Naive B cell (primary cell): ENCODE data around the gene PIP5K1C. TPM values are rescaled to one million over a fixed set of nuclear protein-coding genes. Genes with fewer than 3 reads are reported as not detected.

Source experiments
- ATAC-seq, 2 donors: fragments of 150-1000 bp; cut with Tn5 transposase; 2 replicates each; pipeline ENCODE4 v1.10.0; 2021; ENCODE audit warnings: low read depth in 2 of 2, mild to moderate bottlenecking in 2 of 2, moderate library complexity in 2 of 2
- DNase-seq: peaks from one replicate; pipeline ENCODE4 v3.0.0; 2022
- H3K27ac Mint-ChIP-seq, 6 donors: one replicate each; pipeline ENCODE4 v1.8.0; 2020 to 2022; ENCODE audit warnings: mild to moderate bottlenecking in 6 of 6, mixed read lengths in 6 of 6, moderate library complexity in 5 of 6, inconsistent platforms in 2 of 6
- H3K27me3 Mint-ChIP-seq, 3 donors: one replicate each; pipeline ENCODE4 v1.8.0; 2021 to 2022; ENCODE audit warnings: mixed read lengths in 3 of 3, mild to moderate bottlenecking in 1 of 3
- H3K36me3 Mint-ChIP-seq, 2 donors: one replicate each; pipeline ENCODE4 v1.8.0; 2020 to 2022; ENCODE audit warnings: mixed read lengths in 2 of 2, inconsistent platforms in 1 of 2, mild to moderate bottlenecking in 1 of 2
- H3K4me1 Mint-ChIP-seq, 3 donors: one replicate each; pipeline ENCODE4 v1.8.0; 2020 to 2022; ENCODE audit warnings: mixed read lengths in 3 of 3, inconsistent platforms in 1 of 3, mild to moderate bottlenecking in 1 of 3, moderate library complexity in 1 of 3
- H3K4me3 Mint-ChIP-seq, 8 donors: one replicate each; pipeline ENCODE4 v1.8.0; 2020 to 2022; ENCODE audit warnings: mild to moderate bottlenecking in 8 of 8, mixed read lengths in 8 of 8, moderate library complexity in 8 of 8, inconsistent platforms in 2 of 8
- H3K9me3 Mint-ChIP-seq, 7 donors: one replicate each; pipeline ENCODE4 v1.8.0; 2020 to 2022; ENCODE audit warnings: mixed read lengths in 7 of 7, mild to moderate bottlenecking in 5 of 7, inconsistent platforms in 2 of 7, moderate library complexity in 1 of 7
- polyA plus RNA-seq, 6 donors: library from polyadenylated mRNA; unstranded; fragments of 300-500 nt; fragmentation: Illumina TruSeq; gene quantifications; one replicate each; pipeline ENCODE4 v1.2.3, GENCODE V29; 2021; ENCODE audit warnings: low read depth in 6 of 6

The PIP5K1C gene, protein sequence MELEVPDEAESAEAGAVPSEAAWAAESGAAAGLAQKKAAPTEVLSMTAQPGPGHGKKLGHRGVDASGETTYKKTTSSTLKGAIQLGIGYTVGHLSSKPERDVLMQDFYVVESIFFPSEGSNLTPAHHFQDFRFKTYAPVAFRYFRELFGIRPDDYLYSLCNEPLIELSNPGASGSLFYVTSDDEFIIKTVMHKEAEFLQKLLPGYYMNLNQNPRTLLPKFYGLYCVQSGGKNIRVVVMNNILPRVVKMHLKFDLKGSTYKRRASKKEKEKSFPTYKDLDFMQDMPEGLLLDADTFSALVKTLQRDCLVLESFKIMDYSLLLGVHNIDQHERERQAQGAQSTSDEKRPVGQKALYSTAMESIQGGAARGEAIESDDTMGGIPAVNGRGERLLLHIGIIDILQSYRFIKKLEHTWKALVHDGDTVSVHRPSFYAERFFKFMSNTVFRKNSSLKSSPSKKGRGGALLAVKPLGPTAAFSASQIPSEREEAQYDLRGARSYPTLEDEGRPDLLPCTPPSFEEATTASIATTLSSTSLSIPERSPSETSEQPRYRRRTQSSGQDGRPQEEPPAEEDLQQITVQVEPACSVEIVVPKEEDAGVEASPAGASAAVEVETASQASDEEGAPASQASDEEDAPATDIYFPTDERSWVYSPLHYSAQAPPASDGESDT
- 10 to 100 TPM in 1 of 6 donors, 1 to 10 TPM in 4, under 1 TPM in 1; 0.41 to 13.4 (median 4.9) TPM for polyA plus RNA-seq

DNA sequence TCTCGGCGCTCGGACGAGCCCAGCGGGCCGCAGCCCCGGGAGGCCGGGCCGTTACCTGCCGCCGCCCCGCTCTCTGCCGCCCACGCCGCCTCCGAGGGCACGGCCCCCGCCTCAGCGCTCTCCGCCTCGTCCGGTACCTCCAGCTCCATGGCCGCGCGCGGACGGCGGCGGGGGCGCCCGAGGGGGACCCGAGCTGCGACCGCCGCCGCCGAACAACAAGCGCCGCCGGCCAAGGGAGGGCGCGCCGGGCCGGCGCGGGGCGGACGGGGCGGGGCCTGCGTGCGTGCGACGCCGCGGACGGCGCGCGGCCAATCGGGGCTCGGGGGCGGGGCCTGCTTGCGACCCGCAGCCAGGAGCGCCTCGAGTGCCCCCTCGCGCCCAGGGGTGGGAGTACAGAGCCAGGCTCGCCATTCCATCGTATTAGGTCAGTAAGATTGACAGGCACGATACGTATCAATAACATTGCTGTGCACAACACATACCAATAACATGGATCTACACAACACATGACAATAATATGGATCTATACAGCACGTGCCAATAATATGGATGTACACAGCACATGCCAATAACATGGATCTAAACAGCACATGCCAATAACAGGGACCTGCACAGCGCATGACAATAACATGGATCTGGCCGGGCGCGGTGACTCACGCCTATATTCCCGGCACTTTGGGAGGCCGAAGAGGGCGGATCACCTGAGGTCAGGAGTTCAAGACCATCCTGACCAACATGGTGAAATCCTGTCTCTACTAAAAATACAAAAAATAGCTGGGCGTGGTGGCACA lies at the start of gene PIP5K1C:
TSS of gene PIP5K1C (minus strand) at position 227 of the 791 bp plus-strand sequence. CDS start at position 149, 78 bp downstream.
- peak within 1 kb of the TSS; percentile 87 to 96 (median 92) for H3K4me3 Mint-ChIP-seq
- no peaks in the 10 kb centered on the region for H3K27me3 Mint-ChIP-seq
- DNase-seq (peak; percentile 93), ATAC-seq (peak; percentile 88 to 94)
- H3K4me1 Mint-ChIP-seq, result peaks cover 29 to 36% (median 29%) of the 10 kb centered on the region in 3 donors
- H3K27ac Mint-ChIP-seq, result peak within 1 kb of the TSS; percentile 56 to 88 (median 79)
- no peaks in the 10 kb centered on the region for H3K36me3 Mint-ChIP-seq
- no peaks in the 10 kb centered on the region for H3K9me3 Mint-ChIP-seq

DNA sequence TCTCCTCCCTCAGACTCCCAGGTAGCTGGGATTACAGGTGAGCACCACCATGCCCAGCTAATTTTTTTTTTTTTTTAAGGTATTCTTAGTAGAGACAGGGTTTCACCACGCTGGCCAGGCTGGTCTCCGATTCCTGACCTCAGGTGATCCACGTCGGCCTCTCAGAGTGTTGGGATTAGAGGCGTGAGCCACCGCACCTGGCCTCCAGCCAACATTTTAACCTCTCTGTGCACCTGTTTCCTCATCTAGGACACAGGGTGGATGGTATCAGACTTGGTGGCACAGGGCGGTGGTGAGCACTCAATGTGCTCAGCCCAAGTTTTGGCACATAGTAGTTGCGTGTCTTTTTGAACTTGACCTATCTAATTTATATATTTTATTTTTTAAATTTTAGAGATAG lies 48.7 kb upstream of the PIP5K1C start:
- DNase-seq, result no peak

DNA sequence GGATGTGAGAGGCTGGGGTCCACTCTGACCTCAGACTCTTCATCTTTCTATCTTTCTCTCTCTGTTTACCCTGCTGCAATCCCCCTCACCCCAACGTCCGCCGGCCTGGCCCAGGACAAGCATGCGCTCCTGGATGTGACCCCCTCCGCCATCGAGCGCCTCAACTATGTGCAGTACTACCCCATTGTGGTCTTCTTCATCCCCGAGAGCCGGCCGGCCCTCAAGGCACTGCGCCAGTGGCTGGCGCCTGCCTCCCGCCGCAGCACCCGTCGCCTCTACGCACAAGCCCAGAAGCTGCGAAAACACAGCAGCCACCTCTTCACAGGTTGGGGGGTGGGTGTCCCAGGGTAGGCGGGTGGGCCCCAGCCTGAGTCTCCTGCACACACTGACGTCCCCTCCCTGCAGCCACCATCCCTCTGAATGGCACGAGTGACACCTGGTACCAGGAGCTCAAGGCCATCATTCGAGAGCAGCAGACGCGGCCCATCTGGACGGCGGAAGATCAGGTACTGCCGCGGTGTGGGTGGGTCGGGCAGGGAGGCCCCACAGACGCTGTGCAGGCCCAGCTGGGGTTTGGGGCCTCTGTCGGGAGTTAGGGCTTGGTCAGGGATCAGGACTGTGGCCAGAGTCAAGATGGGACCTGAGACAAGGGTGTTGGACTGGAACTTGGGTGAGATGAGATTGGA lies 46.2 kb upstream of the PIP5K1C start:
- DNase-seq, result no peak
- no peak overlapping the region for H3K4me3 Mint-ChIP-seq
- H3K4me1 Mint-ChIP-seq, result no peaks in the 10 kb centered on the region
- peaks cover 0 to 14% of the 10 kb centered on the region in 2 donors for H3K36me3 Mint-ChIP-seq
- peak overlapping the region in 1 of 6 donors; percentile 9 for H3K27ac Mint-ChIP-seq
- H3K9me3 Mint-ChIP-seq, result peaks cover 0 to 2% (median 0%) of the 10 kb centered on the region in 7 donors
- no peaks in the 10 kb centered on the region for H3K27me3 Mint-ChIP-seq
- no peak for ATAC-seq

More for the DNA sequence above, 48.7 kb upstream of the PIP5K1C start:
- no peak for ATAC-seq
- no peak overlapping the region for H3K4me3 Mint-ChIP-seq
- H3K27ac Mint-ChIP-seq, result no peak overlapping the region
- H3K9me3 Mint-ChIP-seq, result no peaks in the 10 kb centered on the region
- H3K27me3 Mint-ChIP-seq, result no peaks in the 10 kb centered on the region
- H3K36me3 Mint-ChIP-seq, result peaks cover 0 to 14% of the 10 kb centered on the region in 2 donors
- no peaks in the 10 kb centered on the region for H3K4me1 Mint-ChIP-seq

DNA sequence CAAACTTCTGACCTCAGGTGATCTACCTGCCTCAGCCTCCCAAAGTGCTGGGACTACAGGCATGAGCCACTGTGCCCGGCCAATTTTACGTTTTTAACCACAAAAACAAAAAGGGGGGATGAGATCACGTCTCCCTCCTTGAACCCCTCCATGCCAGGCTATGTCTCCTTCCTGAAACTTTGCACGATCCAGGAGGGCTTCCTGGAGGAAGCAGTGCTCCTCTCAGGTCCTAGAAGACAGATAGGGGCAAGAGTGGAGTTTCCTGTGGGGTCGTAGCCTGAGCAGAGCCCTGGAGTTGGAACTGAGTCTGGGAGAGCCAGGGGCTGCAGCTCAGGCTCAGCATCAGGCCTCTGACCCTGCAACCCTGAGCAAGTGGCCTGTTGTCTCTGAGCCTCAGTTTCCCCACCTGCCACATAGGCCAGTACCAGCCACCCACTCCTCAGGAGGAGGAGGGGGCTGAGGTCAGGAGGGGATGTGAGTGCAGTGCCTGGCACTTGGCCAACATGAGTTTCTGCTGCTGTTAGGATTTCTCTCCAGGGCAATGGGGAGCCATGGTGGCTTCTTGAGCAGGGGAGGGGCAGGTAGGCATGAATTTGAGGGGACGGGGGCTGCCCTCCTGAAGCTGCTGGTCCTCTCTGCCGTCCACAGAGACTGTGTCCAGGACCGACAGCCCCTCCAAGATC lies 45.2 kb upstream of the PIP5K1C start:
- no peak overlapping the region for H3K4me3 Mint-ChIP-seq
- H3K36me3 Mint-ChIP-seq, result peaks cover 0 to 10% of the 10 kb centered on the region in 2 donors
- no peak overlapping the region for H3K27ac Mint-ChIP-seq
- peaks cover 0 to 2% (median 0%) of the 10 kb centered on the region in 7 donors for H3K9me3 Mint-ChIP-seq
- no peak for DNase-seq
- H3K4me1 Mint-ChIP-seq, result no peaks in the 10 kb centered on the region
- no peaks in the 10 kb centered on the region for H3K27me3 Mint-ChIP-seq
- no peak for ATAC-seq

DNA sequence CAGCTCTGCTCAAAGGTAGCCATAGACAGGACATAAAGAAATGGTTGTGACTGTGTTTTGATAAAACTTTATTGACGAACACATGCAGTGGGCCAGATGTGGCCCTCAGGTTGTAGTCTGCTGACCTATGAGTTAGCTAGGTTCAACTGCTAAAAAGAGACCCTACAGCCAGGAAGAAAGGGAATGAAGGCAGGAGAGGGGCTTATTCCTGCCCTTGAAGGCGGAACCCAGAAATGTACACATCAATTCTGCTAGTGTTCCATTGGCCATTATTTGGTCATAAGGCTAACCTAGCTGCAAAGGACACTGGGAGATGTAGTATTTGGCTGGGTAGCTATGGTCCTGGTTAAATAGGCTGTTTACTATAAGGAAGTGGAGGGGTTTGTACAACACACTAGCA lies 43.2 kb upstream of the PIP5K1C start:
- H3K9me3 Mint-ChIP-seq, result peaks cover 0 to 2% (median 0%) of the 10 kb centered on the region in 7 donors
- ATAC-seq, result no peak
- H3K4me1 Mint-ChIP-seq, result no peaks in the 10 kb centered on the region
- no peak overlapping the region for H3K27ac Mint-ChIP-seq
- peaks cover 0 to 5% (median 0%) of the 10 kb centered on the region in 3 donors for H3K27me3 Mint-ChIP-seq
- no peaks in the 10 kb centered on the region for H3K36me3 Mint-ChIP-seq
- no peak for DNase-seq
- no peak overlapping the region for H3K4me3 Mint-ChIP-seq

DNA sequence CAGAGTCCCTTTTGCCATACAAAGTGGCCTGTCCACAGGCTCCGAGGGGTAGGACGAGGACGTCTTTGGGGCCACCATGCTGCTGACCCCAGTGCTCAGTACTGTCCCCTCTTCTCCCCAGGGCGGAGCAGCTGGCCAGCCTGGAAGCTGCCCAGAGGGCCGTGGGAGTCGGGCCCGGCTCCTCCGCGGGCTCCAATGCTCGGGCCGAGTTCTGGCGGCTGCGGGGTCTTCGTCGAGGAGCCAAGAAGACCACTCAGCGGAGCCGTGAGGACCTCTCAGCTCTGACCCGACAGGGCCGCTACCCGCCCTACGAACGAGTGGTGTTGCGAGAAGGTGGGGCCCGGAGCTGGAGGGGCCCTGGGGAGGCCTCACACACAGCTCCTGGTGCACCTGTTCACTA lies 40.2 kb upstream of the PIP5K1C start:
- DNase-seq (no peak), ATAC-seq (no peak)
- peaks cover 0 to 28% (median 18%) of the 10 kb centered on the region in 3 donors for H3K27me3 Mint-ChIP-seq
- no peak overlapping the region for H3K27ac Mint-ChIP-seq
- H3K36me3 Mint-ChIP-seq, result peaks cover 0 to 7% of the 10 kb centered on the region in 2 donors
- H3K4me1 Mint-ChIP-seq, result peaks cover 0 to 3% (median 0%) of the 10 kb centered on the region in 3 donors
- peaks cover 0 to 2% (median 0%) of the 10 kb centered on the region in 7 donors for H3K9me3 Mint-ChIP-seq
- H3K4me3 Mint-ChIP-seq, result no peak overlapping the region

DNA sequence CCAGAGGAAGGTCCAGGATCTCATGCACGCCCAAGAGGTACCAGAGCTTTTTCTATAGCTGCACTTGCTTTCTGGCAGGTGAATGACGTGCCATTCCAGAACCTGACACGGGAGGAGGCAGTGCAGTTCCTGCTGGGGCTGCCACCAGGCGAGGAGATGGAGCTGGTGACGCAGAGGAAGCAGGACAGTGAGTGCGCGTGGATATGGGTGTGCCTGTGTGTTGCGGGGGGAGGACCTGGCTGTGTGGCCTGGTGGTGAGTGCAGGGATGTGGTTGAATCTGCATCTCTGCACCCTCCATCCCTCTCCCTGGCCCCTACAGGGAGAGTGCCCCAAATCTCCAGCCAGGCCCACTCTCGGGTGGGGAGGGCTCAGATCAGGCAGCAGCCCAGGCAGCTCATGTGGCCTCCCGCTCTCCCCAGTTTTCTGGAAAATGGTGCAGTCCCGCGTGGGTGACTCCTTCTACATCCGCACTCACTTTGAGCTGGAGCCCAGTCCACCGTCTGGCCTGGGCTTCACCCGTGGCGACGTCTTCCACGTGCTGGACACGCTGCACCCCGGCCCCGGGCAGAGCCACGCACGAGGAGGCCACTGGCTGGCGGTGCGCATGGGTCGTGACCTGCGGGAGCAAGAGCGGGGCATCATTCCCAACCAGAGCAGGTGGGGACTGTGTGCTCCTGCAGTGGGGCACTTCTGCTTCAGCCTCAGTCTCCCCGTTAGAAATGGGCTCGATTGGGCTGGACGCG lies 38.4 kb upstream of the PIP5K1C start:
- Mint-ChIP-seq H3K36me3 (peaks cover 0 to 7% of the 10 kb centered on the region in 2 donors), H3K4me3 (no peak overlapping the region), H3K9me3 (peaks cover 0 to 2% (median 0%) of the 10 kb centered on the region in 7 donors), H3K4me1 (peaks cover 0 to 4% (median 0%) of the 10 kb centered on the region in 3 donors), H3K27ac (no peak overlapping the region), H3K27me3 (peaks cover 0 to 28% (median 19%) of the 10 kb centered on the region in 3 donors)
- DNase-seq (no peak), ATAC-seq (no peak)

DNA sequence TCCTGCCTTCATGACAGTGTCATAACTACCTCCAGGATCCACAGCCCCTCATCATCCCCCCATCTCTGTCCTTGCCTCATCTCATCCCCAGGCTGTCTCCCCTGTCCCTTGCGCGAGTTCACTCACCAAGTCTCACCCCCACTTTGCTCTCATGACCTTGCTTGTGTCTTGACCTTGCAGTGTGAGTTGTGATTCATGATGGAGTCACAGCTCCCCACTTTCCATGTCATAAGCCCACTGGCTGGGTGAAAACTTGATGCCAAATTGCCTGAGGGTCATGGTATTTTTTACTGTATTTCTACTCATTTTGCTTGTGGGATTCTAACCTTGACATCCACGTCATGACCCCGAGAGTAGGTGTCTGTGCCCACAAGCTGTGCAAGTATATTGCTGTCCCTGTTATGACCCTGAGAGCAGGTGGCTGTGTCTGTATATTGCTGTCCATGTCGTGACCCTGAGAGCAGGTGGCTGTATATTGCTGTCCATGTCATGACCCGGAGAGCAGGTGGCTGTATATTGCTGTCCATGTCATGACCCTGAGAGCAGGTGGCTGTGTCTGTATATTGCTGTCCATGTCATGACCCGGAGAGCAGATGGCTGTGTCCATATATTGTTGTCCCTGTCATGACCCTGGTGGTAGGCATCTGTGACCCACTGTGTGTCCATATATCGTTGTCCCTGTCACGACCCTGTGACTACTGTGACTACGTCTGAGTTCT lies 37.4 kb upstream of the PIP5K1C start:
- Mint-ChIP-seq H3K27ac (peak overlapping the region in 2 of 6 donors; percentile 24 to 43), H3K4me3 (peak overlapping the region in 2 of 8 donors; percentile 4 to 73), H3K4me1 (peaks cover 0 to 7% (median 0%) of the 10 kb centered on the region in 3 donors), H3K9me3 (peaks cover 0 to 1% (median 0%) of the 10 kb centered on the region in 7 donors), H3K36me3 (peaks cover 0 to 7% of the 10 kb centered on the region in 2 donors), H3K27me3 (peaks cover 0 to 28% (median 19%) of the 10 kb centered on the region in 3 donors)
- ATAC-seq (no peak), DNase-seq (no peak)

DNA sequence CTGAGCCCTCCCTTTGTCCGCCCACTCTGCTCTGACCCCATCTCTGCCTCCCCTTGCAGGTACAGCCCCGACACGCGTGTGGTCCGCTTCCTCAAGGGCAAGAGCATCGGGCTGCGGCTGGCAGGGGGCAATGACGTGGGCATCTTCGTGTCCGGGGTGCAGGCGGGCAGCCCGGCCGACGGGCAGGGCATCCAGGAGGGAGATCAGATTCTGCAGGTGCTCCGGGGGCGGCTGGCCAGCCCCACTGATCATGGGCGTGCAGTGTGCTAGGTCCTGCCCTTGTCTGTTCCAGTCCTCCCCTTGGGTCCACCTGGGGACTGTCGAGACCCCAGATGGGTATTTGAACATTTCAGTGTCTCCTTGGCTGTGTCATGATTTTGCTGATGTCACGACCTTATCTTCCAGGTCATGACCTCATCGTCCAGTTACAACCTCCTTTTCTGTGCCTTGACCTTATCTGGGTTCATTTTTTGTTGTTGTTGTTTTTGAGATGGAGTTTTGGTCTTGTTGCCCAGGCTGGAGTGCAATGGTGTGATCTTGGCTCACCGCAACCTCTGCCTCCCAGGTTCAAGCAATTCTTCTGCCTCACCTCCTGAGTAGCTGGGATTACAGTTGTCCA lies 35.9 kb upstream of the PIP5K1C start:
- Mint-ChIP-seq H3K36me3 (peaks cover 0 to 7% of the 10 kb centered on the region in 2 donors), H3K4me3 (peak overlapping the region in 1 of 8 donors; percentile 33), H3K27me3 (peaks cover 0 to 28% (median 19%) of the 10 kb centered on the region in 3 donors), H3K27ac (peak overlapping the region in 1 of 6 donors; percentile 69), H3K9me3 (peaks cover 0 to 2% (median 0%) of the 10 kb centered on the region in 7 donors), H3K4me1 (peaks cover 0 to 7% (median 0%) of the 10 kb centered on the region in 3 donors)
- ATAC-seq (no peak), DNase-seq (no peak)

DNA sequence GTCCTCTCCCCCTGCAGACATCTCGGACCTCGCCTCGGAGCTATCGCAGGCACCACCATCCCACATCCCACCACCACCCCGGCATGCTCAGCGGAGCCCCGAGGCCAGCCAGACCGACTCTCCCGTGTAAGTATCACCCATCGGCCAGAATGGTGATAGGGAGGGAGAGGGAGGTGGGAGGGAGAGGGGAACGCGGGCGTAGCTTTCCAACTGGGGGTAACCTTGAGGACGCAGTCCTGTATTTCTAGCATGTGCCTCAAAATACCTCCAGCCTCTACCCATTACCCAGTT lies 34.0 kb upstream of the PIP5K1C start:
- DNase-seq (no peak), ATAC-seq (no peak)
- peaks cover 0 to 28% (median 19%) of the 10 kb centered on the region in 3 donors for H3K27me3 Mint-ChIP-seq
- H3K4me3 Mint-ChIP-seq, result no peak overlapping the region
- H3K9me3 Mint-ChIP-seq, result peaks cover 0 to 2% (median 0%) of the 10 kb centered on the region in 7 donors
- H3K27ac Mint-ChIP-seq, result no peak overlapping the region
- H3K4me1 Mint-ChIP-seq, result peaks cover 0 to 10% (median 0%) of the 10 kb centered on the region in 3 donors
- H3K36me3 Mint-ChIP-seq, result peaks cover 0 to 7% of the 10 kb centered on the region in 2 donors
